Type B pancreatic cell (in vitro differentiated cells): Measurements from ENCODE around the gene PRIMA1. TPM values are rescaled to one million over a fixed set of nuclear protein-coding genes. Genes with fewer than 3 reads are reported as not detected.
A peak's percentile ranks its signal among the peaks of the same experiment; 100 is the strongest.

Experiments
- DNase-seq: peaks from one replicate; pipeline ENCODE4 v3.0.0; 2021; ENCODE audit warnings: mixed read lengths; ENCODE audit not compliant: unreplicated experiment; ENCODE audit errors: extremely low spot score
- H3K27ac Mint-ChIP-seq: 2 replicates; pipeline ENCODE4 v1.8.0; 2021; ENCODE audit warnings: mild to moderate bottlenecking, mixed read lengths
- H3K27me3 Mint-ChIP-seq: 2 replicates; pipeline ENCODE4 v1.8.0; 2021; ENCODE audit warnings: mixed read lengths
- H3K36me3 Mint-ChIP-seq: 2 replicates; pipeline ENCODE4 v1.8.0; 2021; ENCODE audit warnings: mixed read lengths
- H3K4me1 Mint-ChIP-seq: one replicate; pipeline ENCODE4 v1.8.0; 2021; ENCODE audit warnings: mixed read lengths; ENCODE audit not compliant: unreplicated experiment
- H3K4me3 Mint-ChIP-seq: 2 replicates; pipeline ENCODE4 v1.8.0; 2021; ENCODE audit warnings: mild to moderate bottlenecking, mixed read lengths
- H3K9me3 Mint-ChIP-seq: 2 replicates; pipeline ENCODE4 v1.8.0; 2021; ENCODE audit warnings: mixed read lengths
- CTCF ChIP-seq: fragments of 200-600 bp; sonication (generic); conservative IDR thresholded peaks from 2 replicates; pipeline ENCODE4 v1.5.0; 2021; ENCODE audit warnings: antibody characterized with exemption, mild to moderate bottlenecking
- total RNA-seq: library from RNA; stranded (reverse); gene quantifications from 2 replicates; pipeline ENCODE4 v1.2.1, GENCODE V29; 2021; ENCODE audit warnings: low replicate concordance

Gene PRIMA1
- total RNA-seq, 1 donor from 2014 or later: 1.7 TPM

- H3K9me3 Mint-ChIP-seq: peaks cover 4% of the 10 kb centered on the region
- peaks cover 36% of the 10 kb centered on the region for H3K27me3 Mint-ChIP-seq
- no peak overlapping the region for H3K27ac Mint-ChIP-seq
- TF ChIP-seq CTCF: no peak
- no peak for DNase-seq
- H3K4me1 Mint-ChIP-seq: peaks cover under 1% of the 10 kb centered on the region
- H3K36me3 Mint-ChIP-seq: no peaks in the 10 kb centered on the region
- H3K4me3 Mint-ChIP-seq: no peak overlapping the region
Measured at GRCh38 chr14:93794756-93795155, 6.5 kb upstream of the PRIMA1 start.

- Mint-ChIP-seq H3K4me3 (no peak overlapping the region), H3K27ac (no peak overlapping the region), H3K27me3 (peaks cover 39% of the 10 kb centered on the region), H3K4me1 (peaks cover 7% of the 10 kb centered on the region), H3K9me3 (peaks cover 4% of the 10 kb centered on the region), H3K36me3 (no peaks in the 10 kb centered on the region)
- DNase-seq: no peak
- TF ChIP-seq CTCF: no peak
Measured at GRCh38 chr14:93793555-93794324, 5.5 kb upstream of the PRIMA1 start.

GRCh38 chr14:93792391-93792790 is 4.1 kb upstream of the PRIMA1 start:
- Mint-ChIP-seq H3K9me3 (peaks cover 4% of the 10 kb centered on the region), H3K4me3 (no peak overlapping the region), H3K36me3 (no peaks in the 10 kb centered on the region), H3K27me3 (peaks cover 48% of the 10 kb centered on the region), H3K27ac (no peak overlapping the region), H3K4me1 (peaks cover 13% of the 10 kb centered on the region)
- DNase-seq: no peak
- TF ChIP-seq CTCF: no peak

- no peak for DNase-seq
- H3K27ac Mint-ChIP-seq: no peak overlapping the region
- peaks cover 13% of the 10 kb centered on the region for H3K4me1 Mint-ChIP-seq
- H3K27me3 Mint-ChIP-seq: peaks cover 58% of the 10 kb centered on the region
- H3K4me3 Mint-ChIP-seq: no peak overlapping the region
- no peaks in the 10 kb centered on the region for H3K36me3 Mint-ChIP-seq
- no peak for TF ChIP-seq CTCF
- peaks cover 4% of the 10 kb centered on the region for H3K9me3 Mint-ChIP-seq
Measured at GRCh38 chr14:93790966-93791365, 2.7 kb upstream of the PRIMA1 start.

GRCh38 chr14:93789228-93790130 is 1.2 kb upstream of the PRIMA1 start:
- no peaks in the 10 kb centered on the region for H3K36me3 Mint-ChIP-seq
- H3K4me3 Mint-ChIP-seq: peak overlapping the region; percentile 85
- DNase-seq: no peak
- TF ChIP-seq CTCF: no peak
- peaks cover 69% of the 10 kb centered on the region for H3K27me3 Mint-ChIP-seq
- peaks cover 4% of the 10 kb centered on the region for H3K9me3 Mint-ChIP-seq
- H3K27ac Mint-ChIP-seq: peak overlapping the region; percentile 13
- H3K4me1 Mint-ChIP-seq: peaks cover 13% of the 10 kb centered on the region
